Measurements from ENCODE around the gene TOM1. TPM values are rescaled to one million over a fixed set of nuclear protein-coding genes. Genes with fewer than 3 reads are reported as not detected.

Gene TOM1
- total RNA-seq, 1 donor from 2014 or later, result 29.6 TPM

DNA sequence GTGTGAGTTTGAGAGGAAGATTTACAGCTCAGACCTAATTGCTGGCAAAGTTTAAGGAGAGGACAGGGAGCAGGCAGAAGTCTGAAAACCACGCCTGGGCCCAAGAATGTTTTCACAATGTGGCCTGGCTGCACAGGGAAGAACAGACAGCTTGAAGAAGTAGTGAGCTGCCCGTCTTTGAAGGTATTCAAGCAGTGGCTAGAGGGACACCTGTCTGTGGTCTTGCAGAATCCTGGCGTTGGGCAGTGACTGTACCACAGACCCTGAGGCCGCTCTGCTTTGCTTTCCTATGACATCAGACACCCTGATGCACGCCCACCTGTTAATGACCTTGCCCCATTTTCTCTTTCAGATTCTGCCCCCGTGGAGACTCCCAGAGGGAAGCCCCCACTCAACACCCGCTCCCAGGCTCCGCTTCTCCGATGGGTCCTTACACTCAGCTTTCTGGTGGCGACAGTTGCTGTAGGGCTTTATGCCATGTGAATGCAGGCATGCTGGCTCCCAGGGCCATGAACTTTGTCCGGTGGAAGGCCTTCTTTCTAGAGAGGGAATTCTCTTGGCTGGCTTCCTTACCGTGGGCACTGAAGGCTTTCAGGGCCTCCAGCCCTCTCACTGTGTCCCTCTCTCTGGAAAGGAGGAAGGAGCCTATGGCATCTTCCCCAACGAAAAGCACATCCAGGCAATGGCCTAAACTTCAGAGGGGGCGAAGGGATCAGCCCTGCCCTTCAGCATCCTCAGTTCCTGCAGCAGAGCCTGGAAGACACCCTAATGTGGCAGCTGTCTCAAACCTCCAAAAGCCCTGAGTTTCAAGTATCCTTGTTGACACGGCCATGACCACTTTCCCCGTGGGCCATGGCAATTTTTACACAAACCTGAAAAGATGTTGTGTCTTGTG is 93.7 kb downstream of the TOM1 start:
- no peaks in the 10 kb centered on the region for H3K9me3 ChIP-seq (ENCODE audit: insufficient read depth, low read depth, low read length)
- peaks cover 4% of the 10 kb centered on the region for H3K36me3 Mint-ChIP-seq (ENCODE audit: low read depth, unreplicated experiment)
- no peak overlapping the region for H3K4me3 Mint-ChIP-seq (ENCODE audit: unreplicated experiment)
- no peaks in the 10 kb centered on the region for H3K4me1 Mint-ChIP-seq (ENCODE audit: low read depth, unreplicated experiment)
- no peaks in the 10 kb centered on the region for H3K4me1 ChIP-seq (ENCODE audit: insufficient read depth, low read length)
- no peak for TF ChIP-seq EZH2 (IDR thresholded peaks at IDR 0.05; ENCODE audit: insufficient read depth, low read length)
- TF ChIP-seq, protein P1, sequence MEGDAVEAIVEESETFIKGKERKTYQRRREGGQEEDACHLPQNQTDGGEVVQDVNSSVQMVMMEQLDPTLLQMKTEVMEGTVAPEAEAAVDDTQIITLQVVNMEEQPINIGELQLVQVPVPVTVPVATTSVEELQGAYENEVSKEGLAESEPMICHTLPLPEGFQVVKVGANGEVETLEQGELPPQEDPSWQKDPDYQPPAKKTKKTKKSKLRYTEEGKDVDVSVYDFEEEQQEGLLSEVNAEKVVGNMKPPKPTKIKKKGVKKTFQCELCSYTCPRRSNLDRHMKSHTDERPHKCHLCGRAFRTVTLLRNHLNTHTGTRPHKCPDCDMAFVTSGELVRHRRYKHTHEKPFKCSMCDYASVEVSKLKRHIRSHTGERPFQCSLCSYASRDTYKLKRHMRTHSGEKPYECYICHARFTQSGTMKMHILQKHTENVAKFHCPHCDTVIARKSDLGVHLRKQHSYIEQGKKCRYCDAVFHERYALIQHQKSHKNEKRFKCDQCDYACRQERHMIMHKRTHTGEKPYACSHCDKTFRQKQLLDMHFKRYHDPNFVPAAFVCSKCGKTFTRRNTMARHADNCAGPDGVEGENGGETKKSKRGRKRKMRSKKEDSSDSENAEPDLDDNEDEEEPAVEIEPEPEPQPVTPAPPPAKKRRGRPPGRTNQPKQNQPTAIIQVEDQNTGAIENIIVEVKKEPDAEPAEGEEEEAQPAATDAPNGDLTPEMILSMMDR (IDR thresholded peaks at IDR 0.05; ENCODE audit: insufficient read depth, low read depth, low read length), result no peak
- no peak overlapping the region for H2AFZ ChIP-seq (ENCODE audit: low read depth, low read length)
- H3K27ac ChIP-seq (ENCODE audit: low read depth, low read length), result no peak overlapping the region
- H3K27me3 Mint-ChIP-seq (ENCODE audit: low read depth, unreplicated experiment), result no peaks in the 10 kb centered on the region
- no peaks in the 10 kb centered on the region for H3K9me3 Mint-ChIP-seq (ENCODE audit: unreplicated experiment)
- no peaks in the 10 kb centered on the region for H3K27me3 ChIP-seq (ENCODE audit: insufficient read depth, low read length)
- H4K20me1 ChIP-seq (ENCODE audit: insufficient read depth, low read length), result no peaks in the 10 kb centered on the region
- H3K36me3 ChIP-seq (ENCODE audit: insufficient read depth, low read length), result no peaks in the 10 kb centered on the region
- no peak overlapping the region for H3K27ac Mint-ChIP-seq (ENCODE audit: unreplicated experiment)
- no peak for DNase-seq (ENCODE audit: low read depth)
- FAIRE-seq, result no peak
- H3K9ac ChIP-seq (ENCODE audit: low read length), result no peak overlapping the region
- no peak overlapping the region for H3K4me3 ChIP-seq (ENCODE audit: insufficient read depth, low read depth, low read length)
- H3K4me2 ChIP-seq (ENCODE audit: low read length), result no peak overlapping the region
- H3K79me2 ChIP-seq (ENCODE audit: insufficient read depth, low read length), result no peaks in the 10 kb centered on the region

DNA sequence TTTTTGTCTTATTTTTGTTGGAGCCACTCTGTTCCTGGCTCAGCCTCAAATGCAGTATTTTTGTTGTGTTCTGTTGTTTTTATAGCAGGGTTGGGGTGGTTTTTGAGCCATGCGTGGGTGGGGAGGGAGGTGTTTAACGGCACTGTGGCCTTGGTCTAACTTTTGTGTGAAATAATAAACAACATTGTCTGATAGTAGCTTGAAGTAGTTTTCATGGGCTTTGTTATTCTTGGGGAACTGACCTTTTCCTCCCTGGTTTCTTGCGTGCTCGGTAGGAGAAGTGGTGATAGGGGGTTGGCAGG is 94.3 kb downstream of the TOM1 start:
- H3K27ac ChIP-seq (ENCODE audit: low read depth, low read length), result no peak overlapping the region
- FAIRE-seq (no peak), DNase-seq (ENCODE audit: low read depth) (no peak)
- H3K79me2 ChIP-seq (ENCODE audit: insufficient read depth, low read length), result no peaks in the 10 kb centered on the region
- H3K36me3 ChIP-seq (ENCODE audit: insufficient read depth, low read length), result no peaks in the 10 kb centered on the region
- no peak overlapping the region for H3K4me2 ChIP-seq (ENCODE audit: low read length)
- Mint-ChIP-seq H3K27me3 (ENCODE audit: low read depth, unreplicated experiment) (no peaks in the 10 kb centered on the region), H3K4me1 (ENCODE audit: low read depth, unreplicated experiment) (no peaks in the 10 kb centered on the region), H3K36me3 (ENCODE audit: low read depth, unreplicated experiment) (peaks cover 4% of the 10 kb centered on the region), H3K4me3 (ENCODE audit: unreplicated experiment) (no peak overlapping the region), H3K9me3 (ENCODE audit: unreplicated experiment) (no peaks in the 10 kb centered on the region), H3K27ac (ENCODE audit: unreplicated experiment) (no peak overlapping the region)
- TF ChIP-seq, protein P1 (IDR thresholded peaks at IDR 0.05; ENCODE audit: insufficient read depth, low read depth, low read length), result no peak
- TF ChIP-seq EZH2 (IDR thresholded peaks at IDR 0.05; ENCODE audit: insufficient read depth, low read length), result no peak
- no peak overlapping the region for H2AFZ ChIP-seq (ENCODE audit: low read depth, low read length)
- no peaks in the 10 kb centered on the region for H3K9me3 ChIP-seq (ENCODE audit: insufficient read depth, low read depth, low read length)
- no peaks in the 10 kb centered on the region for H4K20me1 ChIP-seq (ENCODE audit: insufficient read depth, low read length)
- H3K27me3 ChIP-seq (ENCODE audit: insufficient read depth, low read length), result no peaks in the 10 kb centered on the region
- H3K4me3 ChIP-seq (ENCODE audit: insufficient read depth, low read depth, low read length), result no peak overlapping the region
- no peaks in the 10 kb centered on the region for H3K4me1 ChIP-seq (ENCODE audit: insufficient read depth, low read length)
- no peak overlapping the region for H3K9ac ChIP-seq (ENCODE audit: low read length)
